Gastroesophageal sphincter (tissue), 4 donors: Measurements from ENCODE around the gene REN. TPM values are rescaled to one million over a fixed set of nuclear protein-coding genes. Genes with fewer than 3 reads are reported as not detected.

Experiments used
- ATAC-seq: fragments of 150-250 bp; one replicate; pipeline ENCODE4 v1.9.1; 2016; ENCODE audit warnings: mild to moderate bottlenecking, moderate library complexity
- H3K27ac ChIP-seq, 4 donors: fragments of 200-600 bp; sonication (generic) in 3 of 4; 1 replicate in 3 of 4; 2 replicates in 1 of 4; pipeline ENCODE4 v1.5.1; 2016 to 2019
- H3K27me3 ChIP-seq: fragments of 200-600 bp; sonication (generic); one replicate; pipeline ENCODE4 v1.5.1; 2019
- H3K36me3 ChIP-seq, 2 donors: fragments of 200-600 bp; sonication (generic); one replicate each; pipeline ENCODE4 v1.5.1; 2019; ENCODE audit warnings: control low read depth in 1 of 2
- H3K4me1 ChIP-seq, 3 donors: fragments of 200-600 bp; sonication (generic); 1 replicate in 2 of 3; 2 replicates in 1 of 3; pipeline ENCODE4 v1.5.1; 2016 to 2019; ENCODE audit warnings: control low read depth in 2 of 3
- H3K4me3 ChIP-seq, 2 donors: fragments of 200-600 bp; sonication (generic); one replicate each; pipeline ENCODE4 v1.5.1; 2019; ENCODE audit warnings: mild to moderate bottlenecking in 1 of 2, moderate library complexity in 1 of 2
- H3K9me3 ChIP-seq, 3 donors: fragments of 200-600 bp; sonication (generic); one replicate each; pipeline ENCODE4 v1.5.1; 2017 to 2019; ENCODE audit warnings: control low read depth in 2 of 3
- CTCF ChIP-seq, 4 experiments: fragments of 200-600 bp in 2 of 4; fragments of 450-650 bp in 2 of 4; sonication (generic) in 1 of 4; IDR thresholded peaks; one replicate each; pipeline ENCODE4 v1.5.1; 2017 to 2019; ENCODE audit warnings: antibody characterized with exemption in 4 of 4, mild to moderate bottlenecking in 2 of 4, moderate library complexity in 2 of 4
- EP300 ChIP-seq: sonication (generic); formaldehyde crosslinking; IDR thresholded peaks from one replicate; pipeline ENCODE4 v1.6.1; 2017; ENCODE audit warnings: antibody characterized with exemption, mild to moderate bottlenecking
- POLR2A ChIP-seq, 2 donors: fragments of 450-650 bp; IDR thresholded peaks; one replicate each; pipeline ENCODE4 v1.6.1; 2017; ENCODE audit warnings: antibody characterized with exemption in 2 of 2, mild to moderate bottlenecking in 2 of 2, moderate library complexity in 1 of 2
- POLR2AphosphoS5 ChIP-seq: sonication (generic); formaldehyde crosslinking; IDR thresholded peaks from one replicate; pipeline ENCODE4 v1.6.1; 2017; ENCODE audit warnings: antibody characterized with exemption
- WGBS, 2 donors: methylation state at CpG; one replicate each; pipeline ENCODE4 v1.1.5; 2018; ENCODE audit warnings: low coverage in 1 of 2; 5-methylcytosine and 5-hydroxymethylcytosine counted together
- total RNA-seq, 4 donors: library from RNA; depleted of rRNA; stranded (reverse); fragments of >200 nt; gene quantifications; one replicate each; pipeline ENCODE4 v1.1.0, GENCODE V29; 2016

The REN gene
- total RNA-seq, 4 donors from 2014 or later: not detected

- WGBS, 2 donors: 100% methylated on average over 1 of the region's 13 CpGs; no CpG with 5 or more reads in 1 of the 2 donors
- TF ChIP-seq POLR2AphosphoS5: no peak
- peak; percentile 58 to 85 (median 68) for TF ChIP-seq CTCF (IDR thresholded peaks at IDR 0.05)
- Histone ChIP-seq H3K4me3 (no peak overlapping the region), H3K27me3 (peaks cover 80% of the 10 kb centered on the region), H3K36me3 (no peaks in the 10 kb centered on the region), H3K9me3 (no peaks in the 10 kb centered on the region), H3K27ac (no peak overlapping the region), H3K4me1 (peaks cover 0 to 9% (median 0%) of the 10 kb centered on the region in 3 donors)
- peak; percentile 78 for ATAC-seq
These were observed 41.0 kb upstream of the REN start for GRCh38 chr1:204207136-204207616.

GRCh38 chr1:204206121-204206520 is 40.0 kb upstream of the REN start:
- H3K4me3 ChIP-seq: no peak overlapping the region
- no peaks in the 10 kb centered on the region for H3K36me3 ChIP-seq
- no peak for ATAC-seq
- H3K27me3 ChIP-seq: peaks cover 79% of the 10 kb centered on the region
- H3K27ac ChIP-seq: no peak overlapping the region
- no peak for TF ChIP-seq POLR2A (IDR thresholded peaks at IDR 0.05)
- no peak for TF ChIP-seq EP300
- TF ChIP-seq POLR2AphosphoS5: no peak
- TF ChIP-seq CTCF (IDR thresholded peaks at IDR 0.05): no peak
- H3K4me1 ChIP-seq: peaks cover 0 to 9% (median 0%) of the 10 kb centered on the region in 3 donors
- WGBS, 2 donors: 46 to 55% methylated on average over 2 of the region's 2 CpGs
- no peaks in the 10 kb centered on the region for H3K9me3 ChIP-seq

GRCh38 chr1:204205486-204205885 is 39.3 kb upstream of the REN start:
- Histone ChIP-seq H3K9me3 (no peaks in the 10 kb centered on the region), H3K27ac (no peak overlapping the region), H3K27me3 (peaks cover 76% of the 10 kb centered on the region), H3K36me3 (no peaks in the 10 kb centered on the region), H3K4me3 (no peak overlapping the region), H3K4me1 (peaks cover 0 to 9% (median 0%) of the 10 kb centered on the region in 3 donors)
- TF ChIP-seq CTCF (IDR thresholded peaks at IDR 0.05) (no peak), POLR2AphosphoS5 (no peak), EP300 (no peak), POLR2A (IDR thresholded peaks at IDR 0.05) (no peak)
- no peak for ATAC-seq

GRCh38 chr1:204204944-204205343 is 38.8 kb upstream of the REN start:
- H3K27ac ChIP-seq: no peak overlapping the region
- peaks cover 71% of the 10 kb centered on the region for H3K27me3 ChIP-seq
- no peak for ATAC-seq
- no peak for TF ChIP-seq POLR2A (IDR thresholded peaks at IDR 0.05)
- H3K9me3 ChIP-seq: no peaks in the 10 kb centered on the region
- H3K36me3 ChIP-seq: no peaks in the 10 kb centered on the region
- 86 to 100% methylated on average over 2 of the region's 2 CpGs for WGBS, 2 donors
- H3K4me1 ChIP-seq: peaks cover 0 to 9% (median 0%) of the 10 kb centered on the region in 3 donors
- no peak overlapping the region for H3K4me3 ChIP-seq

GRCh38 chr1:204203206-204203767 is 37.1 kb upstream of the REN start:
- no peaks in the 10 kb centered on the region for H3K9me3 ChIP-seq
- no peaks in the 10 kb centered on the region for H3K36me3 ChIP-seq
- H3K27me3 ChIP-seq: peaks cover 82% of the 10 kb centered on the region
- no peak for ATAC-seq
- H3K27ac ChIP-seq: no peak overlapping the region
- H3K4me1 ChIP-seq: peaks cover 0 to 9% (median 0%) of the 10 kb centered on the region in 3 donors
- H3K4me3 ChIP-seq: no peak overlapping the region
- 90 to 94% methylated on average over 2 to 3 of the region's 5 CpGs for WGBS, 2 donors
- TF ChIP-seq CTCF (IDR thresholded peaks at IDR 0.05) (no peak), POLR2AphosphoS5 (no peak), EP300 (no peak), POLR2A (IDR thresholded peaks at IDR 0.05) (no peak)
